GM12892 (cell line): ENCODE data around the gene DCT.

Source experiments
- DNase-seq: peaks from one replicate; pipeline ENCODE4 v3.0.0; 2011; ENCODE audit not compliant: insufficient read length
- FAIRE-seq: peaks from 2 replicates; lab custom pipeline; 2011; peaks lifted over from hg19 to GRCh38; lab: Jason Lieb, UNC
- POLR2A ChIP-seq: IDR thresholded peaks from 2 replicates; pipeline ENCODE4 v1.6.1; 2011; ENCODE audit warnings: low read depth, low read length, control low read depth
- POLR2AphosphoS5 ChIP-seq: IDR thresholded peaks from 2 replicates; pipeline ENCODE4 v1.6.1; 2011; ENCODE audit warnings: low read depth, low read length, control low read depth
- TAF1 ChIP-seq: IDR thresholded peaks from 2 replicates; pipeline ENCODE4 v1.6.1; 2011; ENCODE audit warnings: low read depth, mild to moderate bottlenecking, control low read depth, low read length, borderline replicate concordance

The DCT gene

GRCh38 chr13:94414141-94414540, 65.3 kb downstream of the DCT start:
- TF ChIP-seq POLR2AphosphoS5 (no peak), TAF1 (no peak), POLR2A (no peak)
- DNase-seq = no peak
- no peak for FAIRE-seq

GRCh38 chr13:94413598-94413944, 65.9 kb downstream of the DCT start:
- FAIRE-seq = no peak
- TF ChIP-seq POLR2A (no peak), TAF1 (no peak), POLR2AphosphoS5 (no peak)
- DNase-seq = no peak

- DNase-seq = no peak
- TF ChIP-seq POLR2AphosphoS5 (no peak), TAF1 (no peak), POLR2A (no peak)
- FAIRE-seq = peak; percentile 56
Observed at GRCh38 chr13:94412870-94413597, 66.4 kb downstream of the DCT start.

GRCh38 chr13:94411747-94412146, 67.7 kb downstream of the DCT start:
- TF ChIP-seq POLR2AphosphoS5 = no peak
- TF ChIP-seq TAF1 = no peak
- no peak for TF ChIP-seq POLR2A
- FAIRE-seq (no peak), DNase-seq (no peak)

GRCh38 chr13:94408314-94409036, 71.0 kb downstream of the DCT start:
- DNase-seq (no peak), FAIRE-seq (no peak)
- no peak for TF ChIP-seq POLR2A
- TF ChIP-seq POLR2AphosphoS5 = no peak
- TF ChIP-seq TAF1 = no peak

- FAIRE-seq = no peak
- TF ChIP-seq TAF1 (no peak), POLR2AphosphoS5 (no peak), POLR2A (no peak)
- DNase-seq = no peak
Observed at GRCh38 chr13:94400874-94401273, 78.6 kb downstream of the DCT start.

- FAIRE-seq (no peak), DNase-seq (no peak)
- TF ChIP-seq TAF1 (no peak), POLR2AphosphoS5 (no peak), POLR2A (no peak)
Observed at GRCh38 chr13:94399812-94400211, 79.7 kb downstream of the DCT start.

GRCh38 chr13:94395860-94396259, 83.6 kb downstream of the DCT start:
- TF ChIP-seq POLR2AphosphoS5 = no peak
- TF ChIP-seq POLR2A = no peak
- TF ChIP-seq TAF1 = no peak
- FAIRE-seq (no peak), DNase-seq (no peak)

- no peak for DNase-seq
- TF ChIP-seq POLR2AphosphoS5 (no peak), TAF1 (no peak), POLR2A (no peak)
- no peak for FAIRE-seq
Observed at GRCh38 chr13:94394723-94395122, 84.8 kb downstream of the DCT start.

- no peak for TF ChIP-seq POLR2AphosphoS5
- no peak for TF ChIP-seq POLR2A
- TF ChIP-seq TAF1 = no peak
- no peak for DNase-seq
- FAIRE-seq = no peak
Observed at GRCh38 chr13:94390881-94391280, 88.6 kb downstream of the DCT start.

- no peak for DNase-seq
Observed at GRCh38 chr13:94389604-94390351, 89.7 kb downstream of the DCT start.

GRCh38 chr13:94387047-94387446, 92.4 kb downstream of the DCT start:
- DNase-seq (no peak), FAIRE-seq (no peak)
- TF ChIP-seq TAF1 = no peak
- no peak for TF ChIP-seq POLR2AphosphoS5
- TF ChIP-seq POLR2A = no peak

More at GRCh38 chr13:94389604-94390351, 89.7 kb downstream of the DCT start:
- FAIRE-seq = no peak
- TF ChIP-seq POLR2AphosphoS5 = no peak
- TF ChIP-seq TAF1 = no peak
- no peak for TF ChIP-seq POLR2A
